NCI-H446 (cell line): ENCODE results near the gene HSD17B12.

Source experiments
- DNase-seq, 2 experiments: peaks; one replicate each; lab custom pipeline; 2025; lab: John Stamatoyannopoulos, UW

Gene HSD17B12

GRCh38 chr11:43688394-43688793 is 7.9 kb downstream of the HSD17B12 start:
- no peak for DNase-seq

- no peak for DNase-seq
Measured at GRCh38 chr11:43689167-43689566, 8.6 kb downstream of the HSD17B12 start.

GRCh38 chr11:43690929-43691725 is 10.6 kb downstream of the HSD17B12 start:
- no peak for DNase-seq

DNA sequence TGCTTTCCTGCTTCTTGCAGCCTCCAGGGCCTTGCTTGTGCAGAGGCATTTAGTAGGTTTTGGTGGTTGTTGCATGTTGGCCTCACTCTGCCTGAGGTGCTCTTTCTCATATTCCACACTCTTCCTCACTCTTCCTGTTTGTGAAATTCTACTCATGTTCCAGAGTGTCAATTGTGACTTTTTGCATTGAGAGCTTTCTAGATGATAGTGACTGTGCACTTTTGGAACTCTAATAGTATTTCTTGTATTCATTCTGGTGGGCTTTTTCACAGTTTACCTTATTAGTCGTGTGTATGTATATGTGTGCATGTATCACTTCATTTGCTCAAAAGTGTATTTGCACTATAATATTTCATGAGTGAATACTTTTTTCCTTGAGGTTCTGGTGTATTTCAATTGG is 11.3 kb downstream of the HSD17B12 start:
- DNase-seq = no peak

GRCh38 chr11:43693069-43693468 is 12.5 kb downstream of the HSD17B12 start:
- no peak for DNase-seq

DNA sequence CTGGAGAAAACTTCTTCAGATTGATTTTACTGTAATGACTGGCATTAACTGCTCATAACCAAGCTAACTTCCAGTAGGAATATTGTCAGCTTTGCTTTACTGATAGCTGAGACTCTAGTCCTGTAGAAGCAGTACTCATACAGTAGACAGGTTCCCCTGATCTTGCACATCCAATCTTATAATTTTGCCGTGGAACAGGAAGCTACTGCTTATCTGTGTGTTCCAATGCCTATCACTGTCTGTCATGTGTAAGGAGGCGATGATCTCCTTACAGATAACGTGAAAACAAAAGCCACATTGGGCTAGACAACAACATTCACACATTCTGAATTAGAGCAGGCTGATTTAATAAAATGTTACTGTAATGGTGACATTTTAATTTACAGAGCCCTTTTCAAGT is 13.2 kb downstream of the HSD17B12 start:
- DNase-seq = no peak

- DNase-seq = no peak
Measured at GRCh38 chr11:43694477-43694876, 13.9 kb downstream of the HSD17B12 start.

GRCh38 chr11:43697679-43698078 is 17.1 kb downstream of the HSD17B12 start:
- DNase-seq = no peak

DNA sequence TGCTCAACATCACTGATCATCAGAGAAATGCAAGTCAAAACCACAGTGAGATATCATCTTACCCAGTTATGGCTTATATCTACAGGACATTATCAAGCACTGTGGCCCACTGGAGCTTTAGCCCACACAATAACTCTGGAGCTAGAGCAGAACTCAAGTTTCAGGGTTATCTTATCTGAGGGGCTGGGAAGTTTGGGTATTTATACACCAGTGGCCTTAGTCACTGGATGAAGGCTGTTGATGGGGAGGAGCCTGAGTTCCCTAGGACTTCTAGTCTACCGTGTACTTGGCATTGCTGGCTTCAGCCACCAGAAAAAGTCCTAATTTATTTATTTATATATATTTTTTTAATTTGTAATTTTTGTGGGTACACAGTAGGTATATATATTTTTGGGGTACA is 19.3 kb downstream of the HSD17B12 start:
- DNase-seq = no peak

GRCh38 chr11:43706631-43707030 is 26.1 kb downstream of the HSD17B12 start:
- DNase-seq = no peak

DNA sequence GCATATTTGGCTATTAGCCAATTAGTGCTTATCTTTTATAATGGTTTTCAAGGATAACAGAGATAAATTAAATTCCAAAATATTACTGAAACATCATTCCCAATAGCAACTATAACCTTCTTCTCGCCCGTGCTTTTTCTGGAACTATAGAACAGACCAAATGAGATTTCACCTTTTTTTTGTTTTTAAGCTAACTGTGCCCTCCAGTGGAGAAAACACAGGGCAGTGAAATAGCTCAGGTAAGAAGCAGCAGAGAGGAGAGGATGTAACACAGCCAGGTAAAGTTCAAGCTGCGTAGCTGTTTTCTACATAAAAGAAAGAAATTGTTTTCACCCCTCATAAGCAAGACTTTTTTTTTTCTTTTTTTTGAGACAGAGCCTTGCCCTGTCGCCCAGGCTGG is 28.2 kb downstream of the HSD17B12 start:
- no peak for DNase-seq

DNA sequence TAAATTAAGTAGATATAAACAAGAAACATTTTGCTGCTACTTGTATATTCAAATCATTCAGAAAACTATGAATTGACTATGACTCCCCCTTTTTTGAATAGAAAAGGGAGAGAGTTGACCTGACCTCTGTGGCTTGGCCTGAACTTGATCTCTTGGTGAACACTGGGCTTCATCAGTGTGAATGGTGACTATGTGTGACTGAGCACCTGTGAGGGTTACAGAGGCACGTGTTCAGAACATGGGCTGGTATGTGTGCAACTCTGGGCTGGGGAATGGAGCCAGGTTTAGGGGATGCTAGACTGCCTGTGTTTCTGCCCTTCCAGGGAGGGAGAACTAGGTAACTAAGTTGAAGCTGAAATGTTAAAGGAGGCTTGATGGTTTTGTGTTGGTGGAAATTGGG is 29.2 kb downstream of the HSD17B12 start:
- DNase-seq = no peak

- DNase-seq = no peak
Measured at GRCh38 chr11:43712676-43713075, 32.1 kb downstream of the HSD17B12 start.

DNA sequence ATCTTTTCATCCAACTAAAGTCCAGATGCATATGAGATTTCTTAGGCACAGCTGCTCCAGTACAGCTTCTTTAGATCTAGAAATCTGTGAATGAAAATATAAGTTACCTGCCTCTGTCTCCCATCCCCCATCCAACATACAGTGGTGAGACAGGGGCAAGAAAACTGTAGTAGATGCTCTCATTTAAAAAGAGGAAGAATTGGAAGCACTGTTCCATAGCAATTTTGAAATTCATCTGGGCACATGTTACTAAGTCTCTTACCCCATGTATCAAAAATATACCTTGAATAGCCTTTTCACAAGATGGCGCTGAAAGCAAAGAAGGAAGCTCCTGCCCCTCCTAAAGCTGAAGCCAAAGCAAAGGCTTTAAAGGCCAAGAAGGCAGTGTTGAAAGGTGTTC is 37.8 kb downstream of the HSD17B12 start:
- DNase-seq = no peak

DNA sequence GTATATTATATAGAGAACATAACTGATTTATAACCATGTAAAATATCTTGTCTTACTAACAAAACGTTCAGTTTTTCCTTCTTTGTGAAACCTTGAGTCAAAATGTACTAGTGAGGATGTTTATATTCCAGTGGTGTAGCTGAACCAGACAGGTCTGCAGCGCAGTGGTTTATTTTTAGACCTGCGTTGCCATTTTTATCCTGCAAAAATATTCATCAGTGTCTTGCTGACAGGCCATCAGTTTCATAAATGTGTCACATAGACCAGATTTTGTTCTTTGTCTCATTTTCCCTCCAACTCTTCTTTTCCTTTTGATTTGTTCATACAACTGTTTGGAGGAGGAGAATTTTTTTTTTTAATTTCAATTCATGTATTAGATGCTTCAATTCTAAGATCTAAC is 43.1 kb downstream of the HSD17B12 start:
- no peak for DNase-seq

DNA sequence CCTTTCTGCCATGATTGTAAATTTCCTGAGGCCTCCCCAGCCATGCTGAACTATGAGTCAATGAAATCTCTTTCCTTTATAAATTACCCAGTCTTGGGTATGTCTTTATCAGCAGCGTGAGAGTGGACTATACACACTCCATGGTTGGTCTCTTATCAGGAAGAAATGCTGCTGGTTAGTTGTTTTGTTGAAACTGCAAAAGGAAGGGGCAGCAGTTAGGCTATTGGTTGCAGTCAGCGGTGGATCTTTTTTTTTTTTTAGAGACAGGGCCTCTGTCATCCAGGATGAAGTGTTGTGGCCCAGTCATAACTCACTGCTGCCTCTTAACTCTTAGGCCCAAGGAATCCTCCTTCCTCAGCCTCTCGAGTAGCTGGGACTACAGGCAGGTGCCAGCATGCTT is 51.7 kb downstream of the HSD17B12 start:
- DNase-seq = no peak

- DNase-seq = no peak
Measured at GRCh38 chr11:43734256-43734655, 53.7 kb downstream of the HSD17B12 start.

DNA sequence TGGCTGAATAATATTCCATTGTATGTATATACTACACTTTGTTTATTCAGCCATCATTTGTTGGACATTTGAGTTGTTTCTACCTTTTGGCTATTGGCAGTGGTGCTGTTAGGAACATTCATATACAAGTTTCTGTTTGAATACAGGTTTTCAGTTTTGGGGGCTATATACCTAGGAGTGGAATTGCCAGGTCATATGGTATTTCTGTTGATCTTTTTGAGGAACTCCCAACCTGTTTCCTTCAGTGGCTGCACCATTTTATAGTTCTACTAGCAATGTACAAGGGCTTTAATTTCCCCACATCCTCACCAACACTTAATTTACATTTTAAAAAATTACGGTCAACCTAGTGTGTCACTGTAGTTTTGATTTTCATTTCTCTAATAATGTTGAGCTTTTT is 54.6 kb downstream of the HSD17B12 start:
- no peak for DNase-seq

- no peak for DNase-seq
Measured at GRCh38 chr11:43735961-43736360, 55.4 kb downstream of the HSD17B12 start.

DNA sequence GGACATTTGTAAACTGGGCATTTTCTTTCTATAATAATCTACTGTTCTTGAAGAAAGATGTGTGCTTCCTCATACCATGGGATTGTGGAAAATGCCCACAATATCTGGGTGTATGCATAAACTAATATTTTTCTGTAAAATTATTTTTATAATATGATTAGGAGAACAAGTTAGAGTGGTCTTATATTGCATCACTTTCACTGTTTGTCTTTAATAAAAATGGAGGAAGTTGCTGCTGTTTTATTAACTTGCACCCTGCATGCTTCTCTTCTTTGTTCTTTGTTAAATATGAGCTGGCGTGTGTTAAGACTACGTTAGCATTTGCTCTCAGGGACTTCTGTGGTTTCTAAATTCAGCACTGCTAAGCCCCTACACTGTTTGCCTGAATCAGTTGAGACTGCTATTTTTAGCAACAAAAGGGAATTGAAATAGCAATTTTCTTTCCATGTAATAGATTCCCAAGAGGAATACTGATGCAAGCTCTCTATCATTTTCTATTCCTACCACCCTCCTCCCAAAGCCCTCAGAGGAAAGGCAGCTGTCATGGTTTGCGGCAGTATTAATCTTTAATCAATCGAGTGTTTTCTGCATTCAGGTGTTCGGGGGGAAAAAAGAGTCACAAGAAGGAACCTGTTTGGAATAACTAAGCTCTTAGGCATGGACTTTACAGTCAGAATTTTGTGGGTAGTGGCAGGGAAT is 56.1 kb downstream of the HSD17B12 start:
- no peak for DNase-seq

GRCh38 chr11:43737201-43737590 is 56.7 kb downstream of the HSD17B12 start:
- DNase-seq = no peak

DNA sequence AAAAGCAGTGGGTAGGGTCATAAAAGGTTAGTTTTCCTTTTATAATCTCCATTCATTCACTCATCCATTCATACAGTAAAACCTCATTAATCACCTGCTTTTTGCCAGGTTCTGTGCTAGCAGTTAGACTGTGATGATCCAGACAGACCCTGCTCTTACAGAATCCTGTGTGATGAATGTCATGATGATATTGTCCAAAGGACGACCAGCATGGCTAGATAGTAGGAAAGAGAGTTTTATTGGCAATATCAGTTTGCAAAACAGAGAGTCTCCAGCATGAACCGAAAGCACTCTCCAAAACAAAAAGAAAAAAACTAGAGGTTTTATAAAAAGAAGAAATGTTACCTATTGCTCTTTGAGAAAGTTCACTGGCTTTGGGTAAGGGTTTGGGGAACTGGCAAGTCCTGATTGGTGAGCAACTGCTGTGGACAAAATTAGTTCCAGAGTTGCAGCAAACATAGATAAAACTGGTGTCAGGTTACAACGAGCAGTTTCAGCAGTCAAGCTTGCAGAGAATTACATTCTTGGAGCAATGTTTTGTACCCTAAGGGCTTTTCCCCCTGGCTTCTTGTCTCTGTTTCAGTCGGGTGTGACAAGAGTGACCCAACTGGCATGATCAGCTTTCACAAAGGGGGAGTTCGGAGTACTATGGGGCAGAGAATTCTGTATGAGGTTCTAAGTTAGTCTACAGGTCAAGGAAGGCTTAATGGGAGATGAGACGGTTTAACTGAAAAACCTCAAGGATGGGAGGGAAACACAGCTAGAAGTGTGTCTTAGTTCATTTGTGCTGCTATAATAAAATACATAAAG is 58.3 kb downstream of the HSD17B12 start:
- DNase-seq = no peak

- DNase-seq = no peak
Measured at GRCh38 chr11:43746670-43747069, 66.1 kb downstream of the HSD17B12 start.
